ENCODE measurements around the gene POLR1H.

The POLR1H gene

GRCh38 chr6:30102970-30103871 lies 42.2 kb downstream of the POLR1H start:
- Histone ChIP-seq H3K4me2 (ENCODE audit: low read depth, low read length, poor library complexity, severe bottlenecking) (peak overlapping the region; percentile 67), H3K79me2 (ENCODE audit: insufficient read depth, low read length) (no peaks in the 10 kb centered on the region), H3K9me3 (ENCODE audit: insufficient read depth, low read length) (no peaks in the 10 kb centered on the region), H4K20me1 (ENCODE audit: low read depth, low read length) (no peaks in the 10 kb centered on the region), H3K27me3 (ENCODE audit: low read length) (no peaks in the 10 kb centered on the region), H3K27ac (ENCODE audit: low read depth, low read length) (no peak overlapping the region), H3F3A (ENCODE audit: insufficient read depth) (peaks cover 5% of the 10 kb centered on the region), H3K36me3 (ENCODE audit: low read length) (no peaks in the 10 kb centered on the region), H3K9me2 (replicated peaks; ENCODE audit: insufficient read depth, low read length) (no peaks in the 10 kb centered on the region), H2AFZ (ENCODE audit: low read depth, low read length, severe bottlenecking) (peak overlapping the region; percentile 83), H3K9ac (ENCODE audit: low read length) (peak overlapping the region; percentile 29), H3K4me3 (ENCODE audit: insufficient read depth, low read length, poor library complexity, severe bottlenecking) (peak overlapping the region; percentile 34)
- TF ChIP-seq, protein P1, sequence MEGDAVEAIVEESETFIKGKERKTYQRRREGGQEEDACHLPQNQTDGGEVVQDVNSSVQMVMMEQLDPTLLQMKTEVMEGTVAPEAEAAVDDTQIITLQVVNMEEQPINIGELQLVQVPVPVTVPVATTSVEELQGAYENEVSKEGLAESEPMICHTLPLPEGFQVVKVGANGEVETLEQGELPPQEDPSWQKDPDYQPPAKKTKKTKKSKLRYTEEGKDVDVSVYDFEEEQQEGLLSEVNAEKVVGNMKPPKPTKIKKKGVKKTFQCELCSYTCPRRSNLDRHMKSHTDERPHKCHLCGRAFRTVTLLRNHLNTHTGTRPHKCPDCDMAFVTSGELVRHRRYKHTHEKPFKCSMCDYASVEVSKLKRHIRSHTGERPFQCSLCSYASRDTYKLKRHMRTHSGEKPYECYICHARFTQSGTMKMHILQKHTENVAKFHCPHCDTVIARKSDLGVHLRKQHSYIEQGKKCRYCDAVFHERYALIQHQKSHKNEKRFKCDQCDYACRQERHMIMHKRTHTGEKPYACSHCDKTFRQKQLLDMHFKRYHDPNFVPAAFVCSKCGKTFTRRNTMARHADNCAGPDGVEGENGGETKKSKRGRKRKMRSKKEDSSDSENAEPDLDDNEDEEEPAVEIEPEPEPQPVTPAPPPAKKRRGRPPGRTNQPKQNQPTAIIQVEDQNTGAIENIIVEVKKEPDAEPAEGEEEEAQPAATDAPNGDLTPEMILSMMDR (IDR thresholded peaks at IDR 0.05; ENCODE audit: insufficient read depth, low read length, poor library complexity, severe bottlenecking) = peak; percentile 99
- no peak for TF ChIP-seq EZH2phosphoT487 (conservative IDR thresholded peaks at IDR 0.05; ENCODE audit: low read length)

DNA sequence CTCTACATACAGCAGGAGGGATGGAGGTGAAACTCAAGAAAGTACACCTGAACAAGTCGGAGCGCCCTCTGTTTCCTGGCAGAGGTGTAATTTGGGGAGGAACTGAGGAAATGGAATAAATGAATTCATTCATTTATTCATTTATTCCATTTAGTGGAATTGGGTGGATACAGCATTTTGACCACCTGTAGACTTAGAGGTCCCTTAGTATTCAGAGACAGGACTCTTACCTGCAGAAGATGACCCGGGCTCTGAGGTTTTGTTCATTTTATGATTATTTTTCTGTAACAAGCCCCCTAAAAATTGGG lies 42.8 kb downstream of the POLR1H start:
- Histone ChIP-seq H3K9ac (ENCODE audit: low read length) (peak overlapping the region; percentile 29), H3K9me2 (replicated peaks; ENCODE audit: insufficient read depth, low read length) (no peaks in the 10 kb centered on the region), H4K20me1 (ENCODE audit: low read depth, low read length) (no peaks in the 10 kb centered on the region), H3K27ac (ENCODE audit: low read depth, low read length) (no peak overlapping the region), H3K36me3 (ENCODE audit: low read length) (no peaks in the 10 kb centered on the region), H3K9me3 (ENCODE audit: insufficient read depth, low read length) (no peaks in the 10 kb centered on the region), H3K27me3 (ENCODE audit: low read length) (no peaks in the 10 kb centered on the region), H2AFZ (ENCODE audit: low read depth, low read length, severe bottlenecking) (peak overlapping the region; percentile 83), H3K79me2 (ENCODE audit: insufficient read depth, low read length) (no peaks in the 10 kb centered on the region), H3K4me2 (ENCODE audit: low read depth, low read length, poor library complexity, severe bottlenecking) (peak overlapping the region; percentile 67), H3F3A (ENCODE audit: insufficient read depth) (peaks cover 5% of the 10 kb centered on the region), H3K4me3 (ENCODE audit: insufficient read depth, low read length, poor library complexity, severe bottlenecking) (no peak overlapping the region)
- TF ChIP-seq, protein P1 (IDR thresholded peaks at IDR 0.05; ENCODE audit: insufficient read depth, low read length, poor library complexity, severe bottlenecking) = no peak
- TF ChIP-seq EZH2phosphoT487 (conservative IDR thresholded peaks at IDR 0.05; ENCODE audit: low read length) = no peak

DNA sequence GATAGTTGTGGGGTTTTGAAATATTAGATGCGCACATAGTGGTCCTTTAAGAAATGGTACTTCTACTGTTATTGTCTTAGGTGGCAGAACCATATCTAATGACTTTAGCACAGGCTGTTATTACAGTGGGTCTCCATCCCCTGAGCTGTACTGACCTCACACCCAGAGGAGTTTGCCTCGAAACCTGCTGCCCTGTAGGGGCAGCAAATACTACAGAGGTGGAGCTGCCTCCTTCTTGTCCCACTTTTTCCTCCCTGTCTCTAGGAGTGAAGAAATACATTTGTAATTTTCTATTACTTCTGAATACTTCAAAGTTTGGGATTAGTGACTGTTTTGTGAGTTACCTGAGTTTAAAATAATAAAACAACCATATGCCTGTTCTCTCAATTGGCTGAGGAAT lies 43.6 kb downstream of the POLR1H start:
- Histone ChIP-seq H3K27me3 (ENCODE audit: low read length) (no peaks in the 10 kb centered on the region), H3K4me3 (ENCODE audit: insufficient read depth, low read length, poor library complexity, severe bottlenecking) (no peak overlapping the region), H3K9ac (ENCODE audit: low read length) (no peak overlapping the region), H3K36me3 (ENCODE audit: low read length) (no peaks in the 10 kb centered on the region), H4K20me1 (ENCODE audit: low read depth, low read length) (no peaks in the 10 kb centered on the region), H3F3A (ENCODE audit: insufficient read depth) (peaks cover 5% of the 10 kb centered on the region), H2AFZ (ENCODE audit: low read depth, low read length, severe bottlenecking) (no peak overlapping the region), H3K9me2 (replicated peaks; ENCODE audit: insufficient read depth, low read length) (no peaks in the 10 kb centered on the region), H3K9me3 (ENCODE audit: insufficient read depth, low read length) (no peaks in the 10 kb centered on the region), H3K4me2 (ENCODE audit: low read depth, low read length, poor library complexity, severe bottlenecking) (no peak overlapping the region), H3K79me2 (ENCODE audit: insufficient read depth, low read length) (no peaks in the 10 kb centered on the region), H3K27ac (ENCODE audit: low read depth, low read length) (no peak overlapping the region)
- TF ChIP-seq, protein P1 (IDR thresholded peaks at IDR 0.05; ENCODE audit: insufficient read depth, low read length, poor library complexity, severe bottlenecking) = no peak
- TF ChIP-seq EZH2phosphoT487 (conservative IDR thresholded peaks at IDR 0.05; ENCODE audit: low read length) = no peak

Measured in SU-DHL-6 (cell line).